ENCODE results near the gene PTGER1.

The PTGER1 gene

GRCh38 chr19:14439014-14439413 is 36.1 kb downstream of the PTGER1 start:
- DNase-seq: no peak

GRCh38 chr19:14437578-14438140 is 37.5 kb downstream of the PTGER1 start:
- no peak for DNase-seq

GRCh38 chr19:14435320-14436050 is 39.7 kb downstream of the PTGER1 start:
- DNase-seq: no peak

GRCh38 chr19:14434543-14435319 is 40.4 kb downstream of the PTGER1 start:
- DNase-seq: no peak

- peak; percentile 34 for DNase-seq
These were observed 41.3 kb downstream of the PTGER1 start for GRCh38 chr19:14433554-14434501.

- peak; percentile 64 for DNase-seq
These were observed 42.2 kb downstream of the PTGER1 start, which contains the start of gene PKN1 for GRCh38 chr19:14432791-14433553. TSS of gene PKN1 (plus strand) at chr19:14433306. CDS start at chr19:14433522, 216 bp downstream.

- DNase-seq: no peak
These were observed 44.4 kb downstream of the PTGER1 start for GRCh38 chr19:14430712-14431111.

GRCh38 chr19:14428882-14429416 is 46.2 kb downstream of the PTGER1 start:
- peak; percentile 53 for DNase-seq

- DNase-seq: no peak
These were observed 47.7 kb downstream of the PTGER1 start for GRCh38 chr19:14427461-14427860.

GRCh38 chr19:14425696-14426138 is 49.4 kb downstream of the PTGER1 start:
- no peak for DNase-seq

Data from NCI-H2171 (cell line).